ENCODE measurements around the gene PPP2R3B.

GRCh38 chrX:420496-421223 lies 34.0 kb upstream of the PPP2R3B start:
- no peak for TF ChIP-seq CTCF (IDR thresholded peaks at IDR 0.05)
- no peak for TF ChIP-seq POLR2A (IDR thresholded peaks at IDR 0.05)
